Nephron (organoid): Measurements from ENCODE around the gene MAFB.

Source experiments
- H3K27ac Mint-ChIP-seq, 3 experiments: 2 replicates each; pipeline ENCODE4 v1.8.0; 2020; ENCODE audit warnings: mixed read lengths in 3 of 3, mild to moderate bottlenecking in 2 of 3, moderate library complexity in 1 of 3
- H3K27me3 Mint-ChIP-seq: 2 replicates; pipeline ENCODE4 v1.8.0; 2021; ENCODE audit warnings: low read depth, mild to moderate bottlenecking, moderate library complexity, mixed read lengths
- H3K36me3 Mint-ChIP-seq: 2 replicates; pipeline ENCODE4 v1.8.0; 2020; ENCODE audit warnings: low read depth, mixed read lengths
- H3K4me1 Mint-ChIP-seq: 2 replicates; pipeline ENCODE4 v1.8.0; 2020; ENCODE audit warnings: mixed read lengths
- H3K4me3 Mint-ChIP-seq, 3 experiments: 2 replicates each; pipeline ENCODE4 v1.8.0; 2020; ENCODE audit warnings: mild to moderate bottlenecking in 3 of 3, mixed read lengths in 3 of 3, moderate library complexity in 2 of 3
- H3K9me3 Mint-ChIP-seq: 2 replicates; pipeline ENCODE4 v1.8.0; 2020; ENCODE audit warnings: mixed read lengths
- CTCF ChIP-seq, 3 experiments: fragments of 200-600 bp; sonication (generic); IDR thresholded peaks; one replicate each; pipeline ENCODE4 v1.5.0; 2021; ENCODE audit warnings: antibody characterized with exemption in 3 of 3; ENCODE audit not compliant: unreplicated experiment in 3 of 3

Gene MAFB

GRCh38 chr20:40657526-40657925 lies 31.5 kb downstream of the MAFB start:
- Mint-ChIP-seq H3K9me3 (no peaks in the 10 kb centered on the region), H3K36me3 (no peaks in the 10 kb centered on the region), H3K4me3 (no peak overlapping the region), H3K27ac (no peak overlapping the region), H3K4me1 (no peaks in the 10 kb centered on the region), H3K27me3 (peaks cover under 1% of the 10 kb centered on the region)
- no peak for TF ChIP-seq CTCF (IDR thresholded peaks at IDR 0.05; ENCODE audit: unreplicated experiment in 3 of 3)

- TF ChIP-seq CTCF (IDR thresholded peaks at IDR 0.05; ENCODE audit: unreplicated experiment in 3 of 3), result no peak
- H3K9me3 Mint-ChIP-seq, result no peaks in the 10 kb centered on the region
These were observed 33.6 kb downstream of the MAFB start for GRCh38 chr20:40655451-40655850.

GRCh38 chr20:40654876-40655275 lies 34.2 kb downstream of the MAFB start:
- Mint-ChIP-seq H3K4me1 (peaks cover 4% of the 10 kb centered on the region), H3K27ac (no peak overlapping the region), H3K9me3 (no peaks in the 10 kb centered on the region), H3K27me3 (peaks cover 5% of the 10 kb centered on the region), H3K4me3 (no peak overlapping the region), H3K36me3 (no peaks in the 10 kb centered on the region)
- TF ChIP-seq CTCF (IDR thresholded peaks at IDR 0.05; ENCODE audit: unreplicated experiment in 3 of 3), result no peak

More at GRCh38 chr20:40655451-40655850, 33.6 kb downstream of the MAFB start:
- no peak overlapping the region for H3K4me3 Mint-ChIP-seq
- H3K27me3 Mint-ChIP-seq, result peaks cover 3% of the 10 kb centered on the region
- no peak overlapping the region for H3K27ac Mint-ChIP-seq
- H3K36me3 Mint-ChIP-seq, result no peaks in the 10 kb centered on the region
- peaks cover 3% of the 10 kb centered on the region for H3K4me1 Mint-ChIP-seq

GRCh38 chr20:40652441-40652987 lies 36.5 kb downstream of the MAFB start:
- peaks cover 10% of the 10 kb centered on the region for H3K4me1 Mint-ChIP-seq
- H3K36me3 Mint-ChIP-seq, result no peaks in the 10 kb centered on the region
- H3K27me3 Mint-ChIP-seq, result peaks cover 14% of the 10 kb centered on the region
- no peak overlapping the region for H3K4me3 Mint-ChIP-seq
- H3K9me3 Mint-ChIP-seq, result no peaks in the 10 kb centered on the region
- no peak overlapping the region for H3K27ac Mint-ChIP-seq
- TF ChIP-seq CTCF (IDR thresholded peaks at IDR 0.05; ENCODE audit: unreplicated experiment in 3 of 3), result no peak

- Mint-ChIP-seq H3K36me3 (no peaks in the 10 kb centered on the region), H3K27ac (peak overlapping the region in 1 of 3 experiments; percentile 50), H3K27me3 (peaks cover 15% of the 10 kb centered on the region), H3K9me3 (no peaks in the 10 kb centered on the region), H3K4me3 (no peak overlapping the region), H3K4me1 (peaks cover 16% of the 10 kb centered on the region)
- TF ChIP-seq CTCF (IDR thresholded peaks at IDR 0.05; ENCODE audit: unreplicated experiment in 3 of 3), result no peak
These were observed 37.9 kb downstream of the MAFB start for GRCh38 chr20:40651151-40651550.

- H3K27ac Mint-ChIP-seq, result peak overlapping the region in 1 of 3 experiments; percentile 7
- peaks cover 15% of the 10 kb centered on the region for H3K27me3 Mint-ChIP-seq
- no peak for TF ChIP-seq CTCF (IDR thresholded peaks at IDR 0.05; ENCODE audit: unreplicated experiment in 3 of 3)
- no peaks in the 10 kb centered on the region for H3K36me3 Mint-ChIP-seq
- no peaks in the 10 kb centered on the region for H3K9me3 Mint-ChIP-seq
- H3K4me3 Mint-ChIP-seq, result no peak overlapping the region
- H3K4me1 Mint-ChIP-seq, result peaks cover 19% of the 10 kb centered on the region
These were observed 38.3 kb downstream of the MAFB start for GRCh38 chr20:40650707-40651106.
